Measurements from ENCODE around the gene PEX14.
"Not testable (repeated sequence)": the region's sequence is repeated elsewhere in the genome, so short reads cannot be mapped to it uniquely, and the experiment has no call there.

The PEX14 gene

GRCh38 chr1:10495952-10496351, 21.2 kb downstream of the PEX14 start:
- DNase-seq, result no peak

- no peak for DNase-seq
These were observed 22.4 kb downstream of the PEX14 start for GRCh38 chr1:10497109-10497508.

- no peak for DNase-seq
These were observed 23.5 kb downstream of the PEX14 start for GRCh38 chr1:10498231-10498630.

- DNase-seq, result no peak
These were observed 27.5 kb downstream of the PEX14 start for GRCh38 chr1:10502206-10502605.

GRCh38 chr1:10504249-10504648, 29.5 kb downstream of the PEX14 start:
- DNase-seq, result no peak

- not testable (repeated sequence) for DNase-seq
These were observed 31.4 kb downstream of the PEX14 start for GRCh38 chr1:10506046-10506676.

- DNase-seq, result no peak
These were observed 31.9 kb downstream of the PEX14 start for GRCh38 chr1:10506677-10507047.

GRCh38 chr1:10507111-10507879, 32.5 kb downstream of the PEX14 start:
- DNase-seq, result peak; percentile 98

GRCh38 chr1:10508511-10508951, 33.8 kb downstream of the PEX14 start:
- peak; percentile 53 for DNase-seq

- peak; percentile 93 for DNase-seq
These were observed 35.2 kb downstream of the PEX14 start for GRCh38 chr1:10509809-10510509.

GRCh38 chr1:10510520-10511493, 36.1 kb downstream of the PEX14 start:
- DNase-seq, result no peak

- no peak for DNase-seq
These were observed 36.7 kb downstream of the PEX14 start for GRCh38 chr1:10511494-10511885.

GRCh38 chr1:10513199-10513598, 38.4 kb downstream of the PEX14 start:
- DNase-seq, result no peak

- DNase-seq, result peak; percentile 74
These were observed 39.9 kb downstream of the PEX14 start for GRCh38 chr1:10514490-10515235.

GRCh38 chr1:10515301-10515975, 40.7 kb downstream of the PEX14 start:
- no peak for DNase-seq

- DNase-seq, result no peak
These were observed 41.4 kb downstream of the PEX14 start for GRCh38 chr1:10515976-10516750.

GRCh38 chr1:10516925-10517676, 42.4 kb downstream of the PEX14 start:
- no peak for DNase-seq

- DNase-seq, result no peak
These were observed 42.9 kb downstream of the PEX14 start for GRCh38 chr1:10517677-10517982.

- DNase-seq, result peak; percentile 84
These were observed 44.3 kb downstream of the PEX14 start for GRCh38 chr1:10519016-10519417.

- no peak for DNase-seq
These were observed 45.7 kb downstream of the PEX14 start for GRCh38 chr1:10520497-10520896.
